Measurements from ENCODE around the gene PAFAH1B2.
A peak's percentile ranks its signal among the peaks of the same experiment; 100 is the strongest.

Gene PAFAH1B2

DNA sequence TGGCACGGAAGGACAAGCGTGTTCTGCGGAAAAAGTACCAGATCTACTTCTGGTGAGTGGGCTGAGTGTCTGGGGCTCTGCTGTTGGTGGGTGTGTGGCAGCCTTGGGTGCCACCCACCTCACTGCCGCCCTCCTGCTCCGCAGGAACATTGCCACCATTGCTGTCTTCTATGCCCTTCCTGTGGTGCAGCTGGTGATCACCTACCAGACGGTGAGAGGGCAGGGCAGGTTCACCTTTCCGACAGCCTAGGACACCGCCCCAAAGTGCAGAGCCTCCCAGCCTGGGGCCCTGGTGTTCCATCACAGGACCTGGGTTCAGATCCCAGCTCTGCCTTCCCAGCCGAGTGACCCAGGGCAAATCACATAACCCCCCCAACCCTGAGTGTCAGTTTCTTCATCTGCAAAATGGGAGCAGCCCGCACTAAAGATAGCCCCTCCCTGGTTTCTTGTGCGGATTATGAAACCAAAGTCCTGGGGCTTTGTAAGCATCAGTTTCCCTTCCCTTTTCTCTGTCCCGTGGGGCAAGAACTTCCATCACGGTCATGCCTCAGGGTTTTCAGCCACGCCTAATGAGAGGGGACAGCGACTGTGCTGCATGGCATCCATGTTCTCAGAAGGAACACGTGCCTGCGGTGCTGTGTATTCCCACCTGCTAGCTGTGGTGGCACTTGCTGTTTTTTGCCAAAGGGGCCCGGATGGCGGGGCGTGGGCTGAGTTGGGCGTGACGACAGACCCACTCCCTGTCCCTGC, 45.3 kb downstream of the PAFAH1B2 start:
- DNase-seq = peak; percentile 87 to 96 (median 92)

- DNase-seq = no peak
Observed at GRCh38 chr11:117189941-117190544, 46.0 kb downstream of the PAFAH1B2 start.

GRCh38 chr11:117191680-117192400, 47.8 kb downstream of the PAFAH1B2 start:
- DNase-seq = no peak

GRCh38 chr11:117192401-117192875, 48.4 kb downstream of the PAFAH1B2 start:
- no peak for DNase-seq

DNA sequence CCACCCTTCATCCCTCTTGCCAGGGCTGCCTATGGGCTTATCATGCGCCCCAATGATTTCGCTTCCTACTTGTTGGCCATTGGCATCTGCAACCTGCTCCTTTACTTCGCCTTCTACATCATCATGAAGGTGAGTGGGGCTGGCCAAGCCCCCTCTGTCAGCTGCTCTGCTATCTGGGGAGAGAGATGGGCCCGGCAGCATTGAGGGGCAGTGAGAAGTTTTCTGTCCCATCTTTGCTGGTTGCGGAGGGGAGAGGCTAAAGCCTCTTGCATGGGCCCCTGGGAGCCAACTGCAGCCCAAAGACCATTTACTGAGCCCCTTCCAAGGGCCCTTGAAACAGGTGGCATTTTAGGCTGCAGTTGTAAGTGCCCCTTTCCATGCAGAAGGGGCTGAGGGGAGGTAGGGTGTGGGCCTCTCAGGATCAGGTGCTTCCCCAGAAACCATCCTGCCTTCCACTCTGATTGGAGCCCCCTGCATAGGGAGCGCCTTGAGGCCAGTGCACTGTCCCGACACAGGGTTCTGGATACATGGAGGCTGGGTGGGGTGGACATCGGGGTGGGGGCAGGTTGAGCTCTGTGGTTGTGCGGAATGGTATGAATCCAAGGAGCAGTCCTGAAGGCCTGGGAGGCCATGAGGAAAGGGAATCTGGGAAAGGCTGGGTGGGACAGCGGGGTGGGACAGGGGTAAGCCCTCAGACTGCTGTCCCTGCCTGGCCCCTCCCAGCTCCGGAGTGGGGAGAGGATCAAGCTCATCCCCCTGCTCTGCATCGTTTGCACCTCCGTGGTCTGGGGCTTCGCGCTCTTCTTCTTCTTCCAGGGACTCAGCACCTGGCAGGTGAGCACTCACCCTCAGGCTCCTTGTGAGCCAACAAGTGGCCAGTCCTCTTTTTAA, 49.3 kb downstream of the PAFAH1B2 start:
- DNase-seq = no peak

GRCh38 chr11:117194267-117194666, 50.2 kb downstream of the PAFAH1B2 start:
- no peak for DNase-seq

DNA sequence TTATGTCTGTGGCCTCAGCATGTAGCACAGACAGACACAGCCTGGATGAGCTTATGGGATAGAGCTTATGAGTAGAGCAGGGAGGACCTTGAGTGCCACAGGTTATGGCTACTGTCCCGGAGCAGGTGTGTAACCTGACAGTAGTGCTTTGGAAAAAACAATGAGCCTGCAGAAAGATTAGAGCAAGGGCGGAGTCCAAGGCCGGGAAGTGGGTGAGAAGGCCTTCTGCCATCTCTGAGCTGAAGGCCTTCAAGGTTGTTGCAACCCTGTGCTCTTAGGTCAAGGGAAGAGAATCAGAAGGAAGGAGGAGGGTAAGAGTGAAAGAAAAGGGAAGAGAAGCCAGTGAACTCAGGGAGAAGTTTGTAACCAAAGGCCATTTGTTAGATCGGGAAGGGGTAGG, 51.2 kb downstream of the PAFAH1B2 start:
- peak in 2 of 4 experiments; percentile 24 to 32 for DNase-seq

GRCh38 chr11:117195761-117196160, 51.7 kb downstream of the PAFAH1B2 start:
- DNase-seq = no peak

- DNase-seq = no peak
Observed at GRCh38 chr11:117197006-117197405, 52.9 kb downstream of the PAFAH1B2 start.

- DNase-seq = no peak
Observed at GRCh38 chr11:117197516-117198456, 53.7 kb downstream of the PAFAH1B2 start.

DNA sequence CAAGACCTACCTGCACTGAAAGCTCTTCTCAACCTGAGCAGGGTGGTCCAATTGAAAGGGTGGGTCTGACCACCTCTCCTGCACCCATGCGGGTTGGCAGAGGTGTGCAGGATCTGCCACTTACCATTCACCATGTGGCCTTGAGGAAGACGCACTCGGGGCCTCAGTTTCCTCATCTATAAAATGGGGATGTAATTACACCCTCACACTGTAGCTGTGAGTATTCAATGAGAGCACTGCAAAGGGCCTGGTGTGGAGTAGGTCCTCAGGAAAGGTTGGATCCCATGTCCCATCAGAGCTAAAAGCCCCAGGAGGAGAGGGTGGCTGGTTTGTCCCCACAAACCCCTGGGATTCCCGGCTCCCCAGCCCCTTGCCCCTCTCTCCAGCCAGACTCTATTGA, 54.5 kb downstream of the PAFAH1B2 start:
- DNase-seq = no peak

DNA sequence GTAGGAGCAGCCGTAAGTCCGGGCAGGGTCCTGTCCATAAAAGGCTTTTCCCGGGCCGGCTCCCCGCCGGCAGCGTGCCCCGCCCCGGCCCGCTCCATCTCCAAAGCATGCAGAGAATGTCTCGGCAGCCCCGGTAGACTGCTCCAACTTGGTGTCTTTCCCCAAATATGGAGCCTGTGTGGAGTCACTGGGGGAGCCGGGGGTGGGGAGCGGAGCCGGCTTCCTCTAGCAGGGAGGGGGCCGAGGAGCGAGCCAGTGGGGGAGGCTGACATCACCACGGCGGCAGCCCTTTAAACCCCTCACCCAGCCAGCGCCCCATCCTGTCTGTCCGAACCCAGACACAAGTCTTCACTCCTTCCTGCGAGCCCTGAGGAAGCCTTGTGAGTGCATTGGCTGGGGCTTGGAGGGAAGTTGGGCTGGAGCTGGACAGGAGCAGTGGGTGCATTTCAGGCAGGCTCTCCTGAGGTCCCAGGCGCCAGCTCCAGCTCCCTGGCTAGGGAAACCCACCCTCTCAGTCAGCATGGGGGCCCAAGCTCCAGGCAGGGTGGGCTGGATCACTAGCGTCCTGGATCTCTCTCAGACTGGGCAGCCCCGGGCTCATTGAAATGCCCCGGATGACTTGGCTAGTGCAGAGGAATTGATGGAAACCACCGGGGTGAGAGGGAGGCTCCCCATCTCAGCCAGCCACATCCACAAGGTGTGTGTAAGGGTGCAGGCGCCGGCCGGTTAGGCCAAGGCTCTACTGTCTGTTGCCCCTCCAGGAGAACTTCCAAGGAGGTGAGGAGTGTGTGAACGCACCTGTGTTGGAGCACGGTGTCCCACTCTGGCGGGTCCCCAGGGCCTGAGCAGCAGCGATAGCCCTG, 55.2 kb downstream of the PAFAH1B2 start, which contains the start of gene TAGLN:
Gene TAGLN (plus strand): TSS at position 318 of the 863 bp plus-strand sequence. CDS start 3,644 bp downstream, outside the sequence.
- DNase-seq = peak in 1 of 4 experiments; percentile 11

- DNase-seq = no peak
Observed at GRCh38 chr11:117199916-117200812, 56.1 kb downstream of the PAFAH1B2 start.

- DNase-seq = no peak
Observed at GRCh38 chr11:117200813-117201657, 56.9 kb downstream of the PAFAH1B2 start.

DNA sequence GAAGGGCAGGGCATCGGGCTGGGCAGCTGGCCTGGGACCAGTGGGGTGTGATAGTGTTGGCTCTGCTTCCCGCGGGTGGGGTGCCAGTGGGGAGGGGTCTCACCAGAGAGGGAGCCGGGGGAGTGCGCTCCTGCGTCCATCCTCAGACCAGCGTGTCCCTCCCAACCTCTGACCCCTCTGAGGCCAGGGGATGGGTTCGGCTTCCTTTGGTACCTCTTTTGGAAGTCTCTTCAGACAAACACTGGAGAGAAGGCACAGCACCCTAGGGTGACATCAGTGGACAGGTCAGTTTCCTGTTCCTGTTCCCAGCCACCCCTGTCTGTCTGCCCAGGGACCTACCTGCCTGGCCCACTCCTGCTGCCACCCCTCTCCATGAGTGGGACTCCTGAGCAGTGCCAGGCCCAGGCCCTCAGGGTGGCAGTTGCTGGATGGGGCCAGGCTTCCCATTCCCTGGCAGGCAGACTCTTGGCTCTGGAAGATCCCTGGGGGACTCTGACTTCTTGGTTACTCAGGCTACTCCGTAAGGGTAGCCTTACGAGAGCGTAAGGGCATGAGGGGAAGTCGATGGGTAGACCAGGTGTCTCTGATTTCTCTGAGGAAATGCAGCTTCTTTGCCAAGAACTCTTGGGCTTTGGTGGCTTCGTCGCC, 57.7 kb downstream of the PAFAH1B2 start:
- no peak for DNase-seq

DNA sequence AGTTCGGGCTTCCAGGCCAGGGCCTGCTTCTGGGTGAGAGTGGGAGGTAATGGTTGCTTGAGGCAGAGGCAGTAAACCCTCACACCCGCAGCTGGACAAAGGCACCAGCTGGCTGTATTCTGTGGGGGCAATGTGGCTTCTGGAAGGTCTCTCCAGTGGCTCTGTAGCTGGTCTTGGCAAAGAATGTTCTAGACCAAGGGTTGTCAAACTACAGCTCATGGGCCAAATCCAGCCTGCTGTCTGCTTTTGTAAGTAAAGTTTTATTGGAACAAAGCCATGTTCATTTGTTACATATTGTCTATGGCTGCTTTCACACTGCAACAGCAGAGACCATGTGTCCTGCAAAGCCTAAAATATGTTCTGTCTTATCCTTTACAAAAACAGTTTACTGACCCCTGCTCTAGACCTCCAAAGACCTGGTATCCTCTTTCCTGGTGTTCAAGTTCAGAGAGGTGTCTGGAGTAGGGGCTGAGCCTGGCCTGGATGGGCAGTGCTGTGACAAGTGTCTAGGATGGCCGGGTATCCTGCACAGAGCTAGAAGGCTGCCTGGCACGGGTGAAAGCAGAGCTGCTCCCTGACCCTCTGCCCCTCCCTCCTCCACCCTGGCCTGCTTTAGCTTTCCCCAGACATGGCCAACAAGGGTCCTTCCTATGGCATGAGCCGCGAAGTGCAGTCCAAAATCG, 58.4 kb downstream of the PAFAH1B2 start:
- DNase-seq = no peak

DNA sequence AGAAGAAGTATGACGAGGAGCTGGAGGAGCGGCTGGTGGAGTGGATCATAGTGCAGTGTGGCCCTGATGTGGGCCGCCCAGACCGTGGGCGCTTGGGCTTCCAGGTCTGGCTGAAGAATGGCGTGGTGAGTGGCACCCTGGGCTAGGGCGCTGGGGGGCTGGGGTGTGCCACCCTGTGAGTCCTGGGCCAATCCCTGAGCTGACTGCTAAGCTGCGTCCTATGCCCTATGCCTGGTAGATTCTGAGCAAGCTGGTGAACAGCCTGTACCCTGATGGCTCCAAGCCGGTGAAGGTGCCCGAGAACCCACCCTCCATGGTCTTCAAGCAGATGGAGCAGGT, 59.0 kb downstream of the PAFAH1B2 start:
- no peak for DNase-seq
